Mesendoderm (in vitro differentiated cells): ENCODE results near the gene APOBEC4. TPM values are rescaled to one million over a fixed set of nuclear protein-coding genes. Genes with fewer than 3 reads are reported as not detected.

ENCODE experiments used
- DNase-seq: peaks from one replicate; pipeline ENCODE4 v3.0.0; 2013
- H2AK5ac ChIP-seq: 2 replicates; pipeline ENCODE4 v1.6.1; 2013; ENCODE audit warnings: low read length, inconsistent platforms
- H2BK120ac ChIP-seq: 2 replicates; pipeline ENCODE4 v1.6.1; 2013; ENCODE audit warnings: low read depth, mild to moderate bottlenecking, low read length, moderate library complexity, mixed read lengths
- H2BK15ac ChIP-seq: replicated peaks from 2 replicates; pipeline ENCODE4 v1.6.1; 2013; ENCODE audit warnings: low read depth, mild to moderate bottlenecking, moderate library complexity
- H2BK5ac ChIP-seq: 2 replicates; pipeline ENCODE4 v1.6.1; 2013; ENCODE audit warnings: low read length, inconsistent platforms
- H3K18ac ChIP-seq: 2 replicates; pipeline ENCODE4 v1.6.1; 2013; ENCODE audit warnings: mild to moderate bottlenecking, low read length, mixed read lengths
- H3K23ac ChIP-seq: one replicate; pipeline ENCODE4 v1.6.1; 2013; ENCODE audit warnings: low read length
- H3K27ac ChIP-seq: 2 replicates; pipeline ENCODE4 v1.5.1; 2013; ENCODE audit warnings: low read depth, mild to moderate bottlenecking, inconsistent platforms, low read length, moderate library complexity
- H3K27me3 ChIP-seq: 2 replicates; pipeline ENCODE4 v1.6.1; 2013; ENCODE audit warnings: low read length, control low read depth, mild to moderate bottlenecking, inconsistent platforms; ENCODE audit not compliant: insufficient read depth, poor library complexity
- H3K36me3 ChIP-seq: 2 replicates; pipeline ENCODE4 v1.6.1; 2013; ENCODE audit warnings: low read length, inconsistent platforms; ENCODE audit not compliant: control insufficient read depth, insufficient read depth
- H3K4ac ChIP-seq: one replicate; pipeline ENCODE4 v1.6.1; 2013; ENCODE audit warnings: low read depth, mild to moderate bottlenecking, low read length, moderate library complexity
- H3K4me1 ChIP-seq: 2 replicates; pipeline ENCODE4 v1.6.1; 2013; ENCODE audit warnings: low read depth, low read length, inconsistent platforms; ENCODE audit not compliant: control insufficient read depth
- H3K4me2 ChIP-seq: 2 replicates; pipeline ENCODE4 v1.6.1; 2013; ENCODE audit warnings: low read length
- H3K4me3 ChIP-seq: 2 replicates; pipeline ENCODE4 v1.5.1; 2013; ENCODE audit warnings: mild to moderate bottlenecking, low read length
- H3K56ac ChIP-seq: one replicate; pipeline ENCODE4 v1.6.1; 2013; ENCODE audit warnings: low read length
- H3K79me1 ChIP-seq: 2 replicates; pipeline ENCODE4 v1.6.1; 2013; ENCODE audit warnings: low read length, inconsistent platforms
- H3K79me2 ChIP-seq: 2 replicates; pipeline ENCODE4 v1.6.1; 2013; ENCODE audit warnings: mild to moderate bottlenecking, low read length; ENCODE audit not compliant: control insufficient read depth, insufficient read depth
- H3K9ac ChIP-seq: 2 replicates; pipeline ENCODE4 v1.6.1; 2013; ENCODE audit warnings: low read length, inconsistent platforms
- H4K5ac ChIP-seq: one replicate; pipeline ENCODE4 v1.6.1; 2013; ENCODE audit warnings: low read length
- H4K8ac ChIP-seq: one replicate; pipeline ENCODE4 v1.6.1; 2013; ENCODE audit warnings: low read depth, mild to moderate bottlenecking, control low read depth, low read length, moderate library complexity
- WGBS: extraction: QIAGEN DNeasy Blood & Tissue Kit; methylation state at CpG from one replicate; pipeline ENCODE4 v1.1.7; 2013; ENCODE audit warnings: low lambda C conversion rate, missing lambda C conversion rate; ENCODE audit not compliant: insufficient coverage; ENCODE audit errors: extremely low coverage; 5-methylcytosine and 5-hydroxymethylcytosine counted together
- polyA plus RNA-seq, 2 experiments: library from polyadenylated mRNA; stranded (reverse); fragments of 200-250 nt; gene quantifications; one replicate each; pipeline ENCODE4 v1.2.3, GENCODE V29; 2013

The APOBEC4 gene
- not detected for polyA plus RNA-seq (2013, experiment 1 of 2)
- polyA plus RNA-seq (2013, experiment 2 of 2), result not detected

GRCh38 chr1:183652547-183653461 is at the start of gene APOBEC4:
APOBEC4 (minus strand) TSS chr1:183653316; CDS start chr1:183648781, 4,535 bp downstream.
- Histone ChIP-seq H3K4me3 (no peak within 1 kb of the TSS), H3K18ac (no peak within 1 kb of the TSS), H2BK120ac (no peak within 1 kb of the TSS), H3K23ac (no peak within 1 kb of the TSS), H3K9ac (no peak within 1 kb of the TSS), H3K36me3 (no peaks in the 10 kb centered on the region), H2BK5ac (no peak within 1 kb of the TSS), H3K4me2 (no peak within 1 kb of the TSS), H4K5ac (no peak within 1 kb of the TSS), H2AK5ac (no peak within 1 kb of the TSS), H3K4ac (no peak within 1 kb of the TSS), H3K27me3 (no peaks in the 10 kb centered on the region), H3K56ac (no peak within 1 kb of the TSS), H3K79me2 (no peaks in the 10 kb centered on the region), H3K4me1 (peaks cover 2% of the 10 kb centered on the region), H3K79me1 (no peaks in the 10 kb centered on the region), H3K27ac (no peak within 1 kb of the TSS), H4K8ac (no peak within 1 kb of the TSS), H2BK15ac (no peak within 1 kb of the TSS)
- WGBS, result no CpG with 5 or more reads among the region's 5 CpGs
- DNase-seq, result peak; percentile 41

DNA sequence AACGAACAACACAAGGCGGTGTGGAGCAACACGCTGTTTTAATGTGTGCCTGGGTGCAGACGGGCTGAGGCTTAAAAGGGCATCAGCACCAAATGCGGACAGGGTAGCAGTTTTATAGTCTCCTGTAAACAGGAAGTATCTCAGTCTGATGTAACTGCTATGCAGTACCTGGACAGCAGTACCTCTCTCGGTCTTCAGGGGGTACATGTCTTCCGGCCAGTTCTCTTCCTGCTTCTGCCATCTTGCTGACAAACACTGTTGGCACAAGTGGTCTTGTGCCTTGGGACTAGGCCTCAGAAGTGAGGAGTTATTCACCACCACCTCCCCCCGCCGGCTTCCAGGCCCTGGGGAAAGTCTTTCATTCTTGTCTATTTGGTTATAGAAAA is 49.7 kb upstream of the APOBEC4 start:
- Histone ChIP-seq H4K8ac (no peak overlapping the region), H3K27ac (no peak overlapping the region), H3K36me3 (no peaks in the 10 kb centered on the region), H3K79me2 (no peaks in the 10 kb centered on the region), H3K56ac (no peak overlapping the region), H3K4me2 (no peak overlapping the region), H3K27me3 (no peaks in the 10 kb centered on the region), H3K4me1 (no peaks in the 10 kb centered on the region), H2BK15ac (no peak overlapping the region), H2AK5ac (no peak overlapping the region), H3K9ac (no peak overlapping the region), H3K23ac (no peak overlapping the region), H3K18ac (no peak overlapping the region), H4K5ac (no peak overlapping the region), H2BK120ac (no peak overlapping the region), H3K79me1 (no peaks in the 10 kb centered on the region), H2BK5ac (no peak overlapping the region), H3K4ac (no peak overlapping the region), H3K4me3 (no peak overlapping the region)
- WGBS, result no CpG with 5 or more reads among the region's 9 CpGs
- peak; percentile 40 for DNase-seq

- no peak overlapping the region for H3K4me3 ChIP-seq
- H3K4me1 ChIP-seq, result no peaks in the 10 kb centered on the region
- DNase-seq, result no peak
- no peak overlapping the region for H3K9ac ChIP-seq
- no peak overlapping the region for H4K5ac ChIP-seq
- no peak overlapping the region for H4K8ac ChIP-seq
- no peak overlapping the region for H3K4ac ChIP-seq
- no peaks in the 10 kb centered on the region for H3K27me3 ChIP-seq
- no CpG with 5 or more reads among the region's 7 CpGs for WGBS
- no peaks in the 10 kb centered on the region for H3K79me1 ChIP-seq
- no peak overlapping the region for H2BK120ac ChIP-seq
- no peak overlapping the region for H3K4me2 ChIP-seq
- H3K79me2 ChIP-seq, result no peaks in the 10 kb centered on the region
- H2BK15ac ChIP-seq, result no peak overlapping the region
- no peak overlapping the region for H2BK5ac ChIP-seq
- H3K36me3 ChIP-seq, result no peaks in the 10 kb centered on the region
- no peak overlapping the region for H3K27ac ChIP-seq
- no peak overlapping the region for H3K56ac ChIP-seq
- H3K23ac ChIP-seq, result no peak overlapping the region
- no peak overlapping the region for H3K18ac ChIP-seq
- no peak overlapping the region for H2AK5ac ChIP-seq
Observed at GRCh38 chr1:183702087-183702812, 49.1 kb upstream of the APOBEC4 start.

GRCh38 chr1:183699616-183700160 is 46.6 kb upstream of the APOBEC4 start:
- no peaks in the 10 kb centered on the region for H3K36me3 ChIP-seq
- no peak overlapping the region for H3K18ac ChIP-seq
- no peak overlapping the region for H2BK15ac ChIP-seq
- H2AK5ac ChIP-seq, result no peak overlapping the region
- H3K27me3 ChIP-seq, result no peaks in the 10 kb centered on the region
- H3K4me2 ChIP-seq, result no peak overlapping the region
- no peak overlapping the region for H3K4ac ChIP-seq
- no peak overlapping the region for H3K9ac ChIP-seq
- no peaks in the 10 kb centered on the region for H3K79me1 ChIP-seq
- no peak overlapping the region for H3K27ac ChIP-seq
- H2BK120ac ChIP-seq, result no peak overlapping the region
- H3K56ac ChIP-seq, result no peak overlapping the region
- no CpG with 5 or more reads among the region's 4 CpGs for WGBS
- DNase-seq, result peak; percentile 23
- no peak overlapping the region for H3K4me3 ChIP-seq
- no peak overlapping the region for H4K5ac ChIP-seq
- H3K23ac ChIP-seq, result no peak overlapping the region
- H3K79me2 ChIP-seq, result no peaks in the 10 kb centered on the region
- H4K8ac ChIP-seq, result no peak overlapping the region
- H3K4me1 ChIP-seq, result no peaks in the 10 kb centered on the region
- H2BK5ac ChIP-seq, result no peak overlapping the region

DNA sequence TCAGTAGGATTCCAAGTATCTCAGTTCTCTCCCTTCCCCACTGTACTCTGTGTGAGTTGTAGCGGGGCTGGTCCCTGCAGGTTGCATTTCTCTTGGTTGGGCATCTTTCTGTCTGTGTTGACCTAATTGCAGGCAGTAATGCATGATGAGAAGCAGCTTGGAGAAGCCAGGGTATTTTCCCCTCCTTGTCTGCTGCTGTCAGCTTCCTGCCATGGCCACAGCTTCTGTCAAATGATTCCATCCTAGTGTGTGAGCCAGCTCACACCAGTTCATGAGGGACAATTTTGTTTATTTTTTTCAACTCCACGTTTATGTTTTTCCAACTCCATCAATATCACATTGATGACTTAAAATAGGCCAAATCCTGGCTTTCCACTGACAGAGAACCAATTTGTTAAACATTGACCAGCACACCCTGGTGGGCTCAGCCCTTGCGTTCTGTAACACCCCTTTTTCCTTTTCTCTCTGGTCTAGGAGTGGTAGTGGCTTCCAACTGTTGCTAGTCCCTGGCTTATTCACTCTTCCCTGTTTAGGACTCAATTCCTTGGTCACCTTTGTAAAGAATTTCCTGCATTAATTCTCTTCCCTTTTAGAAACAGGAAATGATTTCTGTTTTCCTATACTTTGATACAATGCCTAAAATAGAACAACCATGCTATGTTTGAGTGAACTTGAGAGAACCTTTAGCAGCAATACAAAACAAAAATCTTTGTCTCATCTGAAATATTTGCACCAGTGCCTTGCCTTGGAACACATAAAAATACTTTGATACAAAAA is 44.9 kb upstream of the APOBEC4 start:
- no peak overlapping the region for H2AK5ac ChIP-seq
- no peak overlapping the region for H4K5ac ChIP-seq
- no peaks in the 10 kb centered on the region for H3K79me2 ChIP-seq
- H3K36me3 ChIP-seq, result no peaks in the 10 kb centered on the region
- no peak overlapping the region for H3K9ac ChIP-seq
- H3K18ac ChIP-seq, result no peak overlapping the region
- no peak overlapping the region for H3K4me2 ChIP-seq
- no peak overlapping the region for H2BK15ac ChIP-seq
- H2BK120ac ChIP-seq, result no peak overlapping the region
- no peak overlapping the region for H3K27ac ChIP-seq
- H3K4me3 ChIP-seq, result no peak overlapping the region
- no peak overlapping the region for H2BK5ac ChIP-seq
- no CpG with 5 or more reads among the region's 3 CpGs for WGBS
- H3K27me3 ChIP-seq, result no peaks in the 10 kb centered on the region
- no peak for DNase-seq
- no peak overlapping the region for H3K4ac ChIP-seq
- H3K4me1 ChIP-seq, result no peaks in the 10 kb centered on the region
- H4K8ac ChIP-seq, result no peak overlapping the region
- H3K79me1 ChIP-seq, result no peaks in the 10 kb centered on the region
- H3K56ac ChIP-seq, result no peak overlapping the region
- no peak overlapping the region for H3K23ac ChIP-seq
